Colonic mucosa (tissue), 4 donors: ENCODE data around the gene TSGA10IP. TPM values are rescaled to one million over a fixed set of nuclear protein-coding genes. Genes with fewer than 3 reads are reported as not detected.
"Not testable (repeated sequence)": the region's sequence is repeated elsewhere in the genome, so short reads cannot be mapped to it uniquely, and the experiment has no call there.

Source experiments
- DNase-seq: peaks from one replicate; pipeline ENCODE4 v3.0.0-alpha.2; 2020
- H3K27ac ChIP-seq: fragments of 200-600 bp; one replicate; pipeline ENCODE4 v1.8.0; 2021
- H3K27me3 ChIP-seq: fragments of 200-600 bp; one replicate; pipeline ENCODE4 v1.8.0; 2021
- H3K36me3 ChIP-seq: fragments of 200-600 bp; one replicate; pipeline ENCODE4 v1.8.0; 2021
- H3K4me1 ChIP-seq: fragments of 200-600 bp; one replicate; pipeline ENCODE4 v1.8.0; 2021; ENCODE audit warnings: mild to moderate bottlenecking
- H3K4me3 ChIP-seq: fragments of 200-600 bp; one replicate; pipeline ENCODE4 v1.8.0; 2021
- H3K9ac ChIP-seq, 2 donors: one replicate each; pipeline ENCODE4 v1.7.0; 2013; ENCODE audit warnings: control low read depth in 2 of 2, low read depth in 2 of 2, low read length in 2 of 2
- H3K9me3 ChIP-seq: fragments of 200-600 bp; one replicate; pipeline ENCODE4 v1.8.0; 2021
- CTCF ChIP-seq: fragments of 200-600 bp; IDR thresholded peaks from one replicate; pipeline ENCODE4 v1.8.0; 2022; ENCODE audit warnings: antibody characterized with exemption, mild to moderate bottlenecking
- intact Hi-C: fragments of 100-400 bp; cut with DNase I; formaldehyde crosslinking; loops from one replicate; pipeline ENCODE4 v1.14.1; 2022
- total RNA-seq, 2 donors: library from RNA; stranded (reverse); fragmentation: NEBNext Ultra II Directional in 1 of 2; extraction: Animal tissue kit (Norgen Biotek cat#: 25700) in 1 of 2; gene quantifications; one replicate each; pipeline ENCODE4 v1.2.1, GENCODE V29; 2021
- donor health status: healthy.
- donor health status: DM: no; HTN: no; CAD: no.
- donor health status: DM: no; HTN: no; CAD: no.

TSGA10IP gene
- total RNA-seq, 2 donors from 2014 or later = not detected

DNA sequence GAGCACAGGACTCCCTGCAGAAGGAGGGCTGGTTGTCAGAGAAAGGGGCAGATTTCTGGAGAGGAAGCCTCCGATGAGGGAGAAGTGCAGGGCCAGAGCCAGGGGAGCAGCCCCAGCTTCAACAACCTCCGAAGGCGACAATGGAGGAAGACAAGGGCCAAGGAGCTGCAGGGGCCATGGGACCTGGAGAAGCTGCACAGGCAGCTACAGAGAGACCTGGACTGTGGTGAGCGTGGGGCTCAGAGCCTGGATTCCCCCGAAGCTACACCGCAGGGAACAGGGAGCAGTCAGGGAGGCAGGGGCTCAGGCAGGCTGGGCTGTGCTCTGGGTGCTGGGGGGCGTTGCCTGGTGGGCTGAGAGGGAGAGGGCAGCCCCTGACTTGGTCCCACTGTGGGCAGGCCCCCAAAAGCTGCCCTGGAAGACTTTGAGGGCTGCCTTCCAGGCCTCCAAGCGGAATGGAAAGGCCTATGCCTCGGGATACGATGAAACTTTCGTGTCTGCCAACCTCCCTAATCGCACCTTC, 2.4 kb downstream of the TSGA10IP start:
- TF ChIP-seq CTCF = no peak
- DNase-seq = no peak
- H3K9ac ChIP-seq = no peak overlapping the region

GRCh38 chr11:65950711-65951110, 5.4 kb downstream of the TSGA10IP start:
- H3K27me3 ChIP-seq, H3K27ac ChIP-seq, DNase-seq, H3K36me3 ChIP-seq, H3K4me1 ChIP-seq, H3K9ac ChIP-seq, H3K9me3 ChIP-seq, intact Hi-C loops, H3K4me3 ChIP-seq: not testable (repeated sequence)

More for the DNA sequence above, 2.4 kb downstream of the TSGA10IP start:
- no peaks in the 10 kb centered on the region for H3K27me3 ChIP-seq
- no peak overlapping the region for H3K4me3 ChIP-seq
- H3K27ac ChIP-seq = no peak overlapping the region
- no peaks in the 10 kb centered on the region for H3K36me3 ChIP-seq
- no peaks in the 10 kb centered on the region for H3K4me1 ChIP-seq
- intact Hi-C loops = no loop called here
- no peaks in the 10 kb centered on the region for H3K9me3 ChIP-seq

GRCh38 chr11:65951641-65952040, 6.4 kb downstream of the TSGA10IP start:
- H3K27ac ChIP-seq, H3K27me3 ChIP-seq, H3K4me3 ChIP-seq, intact Hi-C loops, DNase-seq, H3K9ac ChIP-seq, H3K9me3 ChIP-seq, H3K4me1 ChIP-seq, H3K36me3 ChIP-seq: not testable (repeated sequence)

- H3K4me1 ChIP-seq = no peaks in the 10 kb centered on the region
- H3K27me3 ChIP-seq = no peaks in the 10 kb centered on the region
- intact Hi-C loops = no loop called here
- H3K9ac ChIP-seq = no peak overlapping the region
- H3K9me3 ChIP-seq = no peaks in the 10 kb centered on the region
- no peak overlapping the region for H3K4me3 ChIP-seq
- TF ChIP-seq CTCF = no peak
- H3K36me3 ChIP-seq = no peaks in the 10 kb centered on the region
- no peak for DNase-seq
- no peak overlapping the region for H3K27ac ChIP-seq
Measured at GRCh38 chr11:65952052-65952521, 6.8 kb downstream of the TSGA10IP start.

- no peaks in the 10 kb centered on the region for H3K36me3 ChIP-seq
- no peaks in the 10 kb centered on the region for H3K27me3 ChIP-seq
- H3K4me3 ChIP-seq = no peak overlapping the region
- no peak for DNase-seq
- no peak overlapping the region for H3K9ac ChIP-seq
- H3K9me3 ChIP-seq = no peaks in the 10 kb centered on the region
- no peak for TF ChIP-seq CTCF
- intact Hi-C loops = no loop called here
- H3K27ac ChIP-seq = no peak overlapping the region
- no peaks in the 10 kb centered on the region for H3K4me1 ChIP-seq
Measured at GRCh38 chr11:65953471-65953870, 8.2 kb downstream of the TSGA10IP start.

- DNase-seq = no peak
- Histone ChIP-seq H3K36me3 (no peaks in the 10 kb centered on the region), H3K27ac (no peak overlapping the region), H3K9ac (no peak overlapping the region), H3K9me3 (no peaks in the 10 kb centered on the region), H3K4me3 (no peak overlapping the region), H3K27me3 (no peaks in the 10 kb centered on the region), H3K4me1 (no peaks in the 10 kb centered on the region)
- TF ChIP-seq CTCF = no peak
- intact Hi-C loops = no loop called here
Measured at GRCh38 chr11:65954771-65955170, 9.5 kb downstream of the TSGA10IP start.
